Pancreas (tissue), 10 donors: ENCODE results near the gene NR6A1. TPM values are rescaled to one million over a fixed set of nuclear protein-coding genes. Genes with fewer than 3 reads are reported as not detected.

ENCODE experiments used
- ATAC-seq, 4 donors: fragments of 200-7000 bp; cut with Tn5 transposase; one replicate each; pipeline versions ENCODE4 v1.8.0 to v1.9.1; 2020; ENCODE audit warnings: mild to moderate bottlenecking in 4 of 4, moderate library complexity in 4 of 4
- DNase-seq, 6 donors: peaks; one replicate each; pipeline ENCODE4 v3.0.0-alpha.2; 2020
- FAIRE-seq: peaks from 2 replicates; lab custom pipeline; 2012; peaks lifted over from hg19 to GRCh38; lab: Jason Lieb, UNC
- H3K27ac ChIP-seq, 4 donors: fragments of 200-600 bp; sonication (generic); 1 replicate in 3 of 4; 2 replicates in 1 of 4; pipeline versions ENCODE4 v1.5.0 to v1.8.0; 2020
- H3K27me3 ChIP-seq, 4 donors: fragments of 200-600 bp; one replicate each; pipeline ENCODE4 v1.8.0; 2021
- H3K36me3 ChIP-seq, 3 donors: fragments of 200-600 bp; sonication (generic) in 1 of 3; one replicate each; pipeline versions ENCODE4 v1.5.0 to v1.8.0; 2020 to 2021
- H3K4me1 ChIP-seq, 3 donors: fragments of 200-600 bp; one replicate each; pipeline ENCODE4 v1.8.0; 2021
- H3K4me3 ChIP-seq, 4 donors: fragments of 200-600 bp; sonication (generic) in 2 of 4; one replicate each; pipeline versions ENCODE4 v1.5.0 to v1.8.0; 2020 to 2021
- H3K9me3 ChIP-seq, 4 donors: fragments of 200-600 bp; one replicate each; pipeline ENCODE4 v1.8.0; 2021
- CTCF ChIP-seq, 4 donors: fragments of 200-600 bp; sonication (generic) in 3 of 4; IDR thresholded peaks; one replicate each; pipeline versions ENCODE4 v1.5.0 to v1.8.0; 2021; ENCODE audit warnings: antibody characterized with exemption in 4 of 4
- WGBS, 2 donors: extraction: QIAGEN DNeasy Blood & Tissue Kit; methylation state at CpG; one replicate each; pipeline ENCODE4 v1.1.7; 2013; 5-methylcytosine and 5-hydroxymethylcytosine counted together
- intact Hi-C, 3 donors: fragments of 100-400 bp; cut with DNase I; formaldehyde crosslinking; loops; one replicate each; pipeline versions ENCODE4 v1.11.1 to v1.14.2; 2022
- polyA plus RNA-seq, 2 donors: library from polyadenylated mRNA; stranded (reverse); fragments of 200-250 nt; gene quantifications; one replicate each; pipeline ENCODE4 v1.2.3, GENCODE V29; 2013
- total RNA-seq, 6 donors: library from RNA; stranded (reverse); fragmentation: NEBNext Ultra II Directional in 4 of 6; extraction: Animal tissue kit (Norgen Biotek cat#: 25700) in 4 of 6; gene quantifications; one replicate each; pipeline versions ENCODE4 v1.2.1 to v1.2.4, GENCODE V29; 2021 to 2023
- donor health status: healthy with polysubstance abuse.
- donor health status: DM: no; HTN: no; CAD: no; lungs with moderate emphysema.
- donor health status: DM: no; HTN: no; CAD: no.
- donor health status: control.
- donor health status: control.
- donor health status: Bipolar disorder and iron deficiency.
- donor health status: DM: yes; HTN: yes; CAD: no.
- donor health status: DM: no; HTN: no; CAD: no.
- donor health status: DM: no; HTN: no; CAD: no.
- donor health status: DM: yes; HTN: yes; CAD: no.

Gene NR6A1
- total and polyA plus RNA-seq, 8 donors, result 2.1 to 3.9 (median 2.6) TPM

GRCh38 chr9:124707666-124708065 is 63.4 kb downstream of the NR6A1 start:
- no peaks in the 10 kb centered on the region for H3K27me3 ChIP-seq
- no peak overlapping the region for H3K4me3 ChIP-seq
- no peak for TF ChIP-seq CTCF (IDR thresholded peaks at IDR 0.05)
- H3K4me1 ChIP-seq, result no peaks in the 10 kb centered on the region
- ATAC-seq (no peak), DNase-seq (no peak), FAIRE-seq (no peak)
- no peak overlapping the region for H3K27ac ChIP-seq
- H3K36me3 ChIP-seq, result no peaks in the 10 kb centered on the region
- H3K9me3 ChIP-seq, result no peaks in the 10 kb centered on the region
- WGBS, 2 donors, result 76 to 82% methylated on average over 3 of the region's 3 CpGs
- intact Hi-C loops, result no loop called here

GRCh38 chr9:124706685-124707084 is 64.4 kb downstream of the NR6A1 start:
- WGBS, 2 donors, result 88 to 93% methylated on average over 7 of the region's 7 CpGs
- no peaks in the 10 kb centered on the region for H3K36me3 ChIP-seq
- H3K4me3 ChIP-seq, result no peak overlapping the region
- no peak for TF ChIP-seq CTCF (IDR thresholded peaks at IDR 0.05)
- DNase-seq (no peak), ATAC-seq (no peak), FAIRE-seq (no peak)
- H3K27me3 ChIP-seq, result no peaks in the 10 kb centered on the region
- intact Hi-C loops, result no loop called here
- no peaks in the 10 kb centered on the region for H3K4me1 ChIP-seq
- H3K27ac ChIP-seq, result no peak overlapping the region
- no peaks in the 10 kb centered on the region for H3K9me3 ChIP-seq

- intact Hi-C loops, result no loop called here
- WGBS, 2 donors, result 84 to 93% methylated on average over 5 of the region's 5 CpGs
- no peak for ATAC-seq
- peaks cover 0 to 10% (median 3%) of the 10 kb centered on the region in 3 donors for H3K4me1 ChIP-seq
- no peak for FAIRE-seq
- H3K27ac ChIP-seq, result no peak overlapping the region
- no peaks in the 10 kb centered on the region for H3K9me3 ChIP-seq
- no peak for DNase-seq
- no peak for TF ChIP-seq CTCF (IDR thresholded peaks at IDR 0.05)
- no peaks in the 10 kb centered on the region for H3K36me3 ChIP-seq
- H3K27me3 ChIP-seq, result no peaks in the 10 kb centered on the region
- H3K4me3 ChIP-seq, result no peak overlapping the region
These were observed 71.5 kb downstream of the NR6A1 start for GRCh38 chr9:124699575-124699974.

- no peaks in the 10 kb centered on the region for H3K9me3 ChIP-seq
- no peaks in the 10 kb centered on the region for H3K27me3 ChIP-seq
- intact Hi-C loops, result no loop called here
- ATAC-seq, result peak in 1 of 4 donors; percentile 19
- FAIRE-seq, result no peak
- 46 to 49% methylated on average over 6 of the region's 6 CpGs for WGBS, 2 donors
- H3K4me1 ChIP-seq, result peaks cover 0 to 10% (median 3%) of the 10 kb centered on the region in 3 donors
- no peak for TF ChIP-seq CTCF (IDR thresholded peaks at IDR 0.05)
- no peak overlapping the region for H3K27ac ChIP-seq
- H3K36me3 ChIP-seq, result no peaks in the 10 kb centered on the region
- H3K4me3 ChIP-seq, result no peak overlapping the region
- DNase-seq, result no peak
These were observed 72.8 kb downstream of the NR6A1 start for GRCh38 chr9:124698265-124698664.

GRCh38 chr9:124697326-124698200 is 73.5 kb downstream of the NR6A1 start:
- ATAC-seq (peak in 3 of 4 donors; percentile 26 to 47 (median 44)), DNase-seq (no peak), FAIRE-seq (no peak)
- no peaks in the 10 kb centered on the region for H3K36me3 ChIP-seq
- H3K27me3 ChIP-seq, result no peaks in the 10 kb centered on the region
- intact Hi-C loops, result no loop called here
- no peaks in the 10 kb centered on the region for H3K9me3 ChIP-seq
- no peak overlapping the region for H3K4me3 ChIP-seq
- TF ChIP-seq CTCF (IDR thresholded peaks at IDR 0.05), result no peak
- H3K4me1 ChIP-seq, result peaks cover 0 to 10% (median 3%) of the 10 kb centered on the region in 3 donors
- 68% methylated on average over 5 of the region's 5 CpGs for WGBS, 2 donors
- no peak overlapping the region for H3K27ac ChIP-seq
